DND-41 (cell line): ENCODE results near the gene SNUPN.

ENCODE experiments used
- ATAC-seq: fragments of 200-7000 bp; cut with Tn5 transposase; 3 replicates; pipeline ENCODE4 v1.9.1; 2021; ENCODE audit warnings: low read depth; ENCODE audit not compliant: insufficient read depth
- DNase-seq: peaks from one replicate; pipeline ENCODE4 v3.0.0-alpha.2; 2020
- H2AFZ ChIP-seq: 2 replicates; pipeline ENCODE4 v1.6.0; 2012; ENCODE audit warnings: low read depth, low read length
- H3K27ac ChIP-seq: 2 replicates; pipeline ENCODE4 v1.5.1; 2012; ENCODE audit warnings: low read length, inconsistent platforms
- H3K27me3 ChIP-seq: fragments of 200-600 bp; sonication (generic); 2 replicates; pipeline ENCODE4 v1.6.0; 2012; ENCODE audit warnings: low read length, mild to moderate bottlenecking, inconsistent platforms; ENCODE audit not compliant: insufficient read depth, poor library complexity
- H3K36me3 ChIP-seq: 2 replicates; pipeline ENCODE4 v1.5.1; 2012; ENCODE audit warnings: low read length, inconsistent platforms; ENCODE audit not compliant: insufficient read depth
- H3K4me1 ChIP-seq: 2 replicates; pipeline ENCODE4 v1.5.1; 2012; ENCODE audit warnings: mild to moderate bottlenecking, low read length; ENCODE audit not compliant: insufficient read depth
- H3K4me2 ChIP-seq: 2 replicates; pipeline ENCODE4 v1.6.0; 2012; ENCODE audit warnings: mild to moderate bottlenecking, moderate library complexity, low read length, inconsistent platforms; ENCODE audit not compliant: insufficient read depth
- H3K4me3 ChIP-seq, 2 experiments: fragments of 200-600 bp in 1 of 2; shearing (Covaris generic) in 1 of 2; 2 replicates each; pipeline ENCODE4 v1.5.1; 2012 to 2016; ENCODE audit warnings: inconsistent platforms in 2 of 2, low read length in 2 of 2, mild to moderate bottlenecking in 2 of 2, low read depth in 1 of 2, moderate library complexity in 1 of 2
- H3K79me2 ChIP-seq: 2 replicates; pipeline ENCODE4 v1.6.0; 2012; ENCODE audit warnings: low read length, inconsistent platforms; ENCODE audit not compliant: insufficient read depth
- H3K9ac ChIP-seq: 2 replicates; pipeline ENCODE4 v1.6.0; 2012; ENCODE audit warnings: low read depth, mild to moderate bottlenecking, inconsistent platforms, low read length, moderate library complexity
- H3K9me3 ChIP-seq: 2 replicates; pipeline ENCODE4 v1.5.1; 2012; ENCODE audit warnings: low read length, moderate library complexity, mild to moderate bottlenecking, inconsistent platforms; ENCODE audit not compliant: insufficient read depth, severe bottlenecking
- H4K20me1 ChIP-seq: 2 replicates; pipeline ENCODE4 v1.6.0; 2012; ENCODE audit warnings: low read length; ENCODE audit not compliant: insufficient read depth
- EZH2 ChIP-seq: IDR thresholded peaks from 3 replicates; pipeline ENCODE4 v1.6.1; 2012; ENCODE audit warnings: borderline replicate concordance, low read depth, mild to moderate bottlenecking, moderate library complexity, low read length, inconsistent platforms; ENCODE audit not compliant: severe bottlenecking
- TF ChIP-seq, protein P1 (sequence below): IDR thresholded peaks from 2 replicates; pipeline ENCODE4 v1.5.1; 2012; ENCODE audit warnings: borderline replicate concordance, low read length, moderate library complexity, mild to moderate bottlenecking; ENCODE audit not compliant: poor library complexity, severe bottlenecking; ENCODE audit errors: extremely low read depth

SNUPN gene

DNA sequence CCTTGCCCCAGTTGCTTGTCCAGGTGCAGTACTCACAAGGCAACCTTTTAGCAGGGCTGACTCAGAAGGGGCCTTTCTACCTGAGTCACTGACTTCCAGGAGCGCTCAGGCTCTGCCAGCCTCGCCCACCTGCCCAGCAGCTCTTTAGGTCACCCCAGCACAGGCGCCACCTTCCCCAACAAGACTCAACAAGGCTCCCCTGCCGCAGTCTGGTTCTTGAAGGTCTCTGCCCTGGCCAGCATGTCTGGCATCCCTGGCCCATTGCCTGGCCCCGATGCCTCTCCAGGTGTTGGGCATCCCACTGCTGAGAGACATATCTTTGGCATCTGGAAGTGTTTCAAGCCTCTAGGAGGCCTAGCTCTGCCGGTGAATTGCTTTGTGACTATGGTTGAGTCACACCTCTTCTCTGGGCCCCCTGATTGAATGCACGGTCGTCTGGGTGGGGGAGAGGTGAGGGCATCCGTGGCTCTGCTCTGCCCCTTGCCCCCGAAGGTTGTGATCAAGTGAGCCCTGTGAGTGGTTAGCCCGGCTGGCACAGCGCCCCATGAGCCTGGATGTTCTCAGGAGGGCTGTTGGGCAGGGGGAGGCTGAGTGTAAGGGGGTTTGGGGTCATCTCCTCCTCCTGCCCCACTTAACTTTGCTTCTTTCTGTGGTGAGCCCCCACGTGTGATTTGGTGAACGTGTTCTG lies 43.8 kb upstream of the SNUPN start:
- DNase-seq (no peak), ATAC-seq (no peak)
- Histone ChIP-seq H3K79me2 (no peaks in the 10 kb centered on the region), H3K9ac (no peak overlapping the region), H3K27ac (no peak overlapping the region), H3K4me2 (no peak overlapping the region), H3K9me3 (no peaks in the 10 kb centered on the region), H3K27me3 (no peaks in the 10 kb centered on the region), H3K36me3 (no peaks in the 10 kb centered on the region), H2AFZ (no peak overlapping the region), H4K20me1 (no peaks in the 10 kb centered on the region), H3K4me3 (no peak overlapping the region), H3K4me1 (no peaks in the 10 kb centered on the region)
- TF ChIP-seq EZH2, result no peak
- TF ChIP-seq, protein P1, sequence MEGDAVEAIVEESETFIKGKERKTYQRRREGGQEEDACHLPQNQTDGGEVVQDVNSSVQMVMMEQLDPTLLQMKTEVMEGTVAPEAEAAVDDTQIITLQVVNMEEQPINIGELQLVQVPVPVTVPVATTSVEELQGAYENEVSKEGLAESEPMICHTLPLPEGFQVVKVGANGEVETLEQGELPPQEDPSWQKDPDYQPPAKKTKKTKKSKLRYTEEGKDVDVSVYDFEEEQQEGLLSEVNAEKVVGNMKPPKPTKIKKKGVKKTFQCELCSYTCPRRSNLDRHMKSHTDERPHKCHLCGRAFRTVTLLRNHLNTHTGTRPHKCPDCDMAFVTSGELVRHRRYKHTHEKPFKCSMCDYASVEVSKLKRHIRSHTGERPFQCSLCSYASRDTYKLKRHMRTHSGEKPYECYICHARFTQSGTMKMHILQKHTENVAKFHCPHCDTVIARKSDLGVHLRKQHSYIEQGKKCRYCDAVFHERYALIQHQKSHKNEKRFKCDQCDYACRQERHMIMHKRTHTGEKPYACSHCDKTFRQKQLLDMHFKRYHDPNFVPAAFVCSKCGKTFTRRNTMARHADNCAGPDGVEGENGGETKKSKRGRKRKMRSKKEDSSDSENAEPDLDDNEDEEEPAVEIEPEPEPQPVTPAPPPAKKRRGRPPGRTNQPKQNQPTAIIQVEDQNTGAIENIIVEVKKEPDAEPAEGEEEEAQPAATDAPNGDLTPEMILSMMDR, result no peak

DNA sequence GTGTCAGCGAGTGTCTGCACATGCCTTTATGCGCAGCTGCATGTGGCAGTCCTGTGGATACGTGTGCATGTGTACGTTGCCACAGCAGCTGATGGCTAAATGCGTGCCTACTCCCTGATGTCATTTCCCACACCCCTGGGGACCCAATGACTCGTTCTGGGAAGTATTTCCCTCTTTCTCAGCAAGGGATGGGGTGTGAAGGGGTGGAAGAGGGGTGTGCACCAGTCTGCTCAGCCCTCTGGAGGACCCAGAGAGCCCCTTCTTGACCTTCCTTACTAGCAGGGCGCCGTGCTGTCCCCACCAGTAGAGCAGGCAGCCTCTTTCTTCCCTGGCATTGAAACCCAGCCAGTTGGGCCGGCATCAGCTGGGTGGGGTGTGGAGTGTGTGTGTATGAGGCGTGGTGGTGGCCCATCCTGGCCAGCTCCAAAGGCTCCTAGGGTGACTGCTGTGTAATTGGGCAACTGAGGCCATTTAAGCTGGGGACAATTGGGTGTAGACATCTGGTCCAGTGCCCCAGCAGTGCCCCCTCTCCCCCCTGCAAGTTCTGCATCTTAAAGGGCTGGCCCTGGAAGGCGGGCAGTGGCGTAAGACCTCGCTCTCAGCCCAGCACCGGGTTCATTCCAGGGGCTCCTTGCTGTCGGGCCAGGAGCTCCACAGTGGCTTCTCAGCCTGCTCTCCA lies 41.4 kb upstream of the SNUPN start:
- no peaks in the 10 kb centered on the region for H3K36me3 ChIP-seq
- no peak overlapping the region for H2AFZ ChIP-seq
- H3K4me1 ChIP-seq, result no peaks in the 10 kb centered on the region
- H3K4me3 ChIP-seq, result no peak overlapping the region
- TF ChIP-seq, protein P1, result no peak
- TF ChIP-seq EZH2, result no peak
- H3K4me2 ChIP-seq, result no peak overlapping the region
- H3K9ac ChIP-seq, result no peak overlapping the region
- no peaks in the 10 kb centered on the region for H3K79me2 ChIP-seq
- no peaks in the 10 kb centered on the region for H4K20me1 ChIP-seq
- H3K27me3 ChIP-seq, result no peaks in the 10 kb centered on the region
- H3K27ac ChIP-seq, result no peak overlapping the region
- ATAC-seq (no peak), DNase-seq (no peak)
- H3K9me3 ChIP-seq, result no peaks in the 10 kb centered on the region

DNA sequence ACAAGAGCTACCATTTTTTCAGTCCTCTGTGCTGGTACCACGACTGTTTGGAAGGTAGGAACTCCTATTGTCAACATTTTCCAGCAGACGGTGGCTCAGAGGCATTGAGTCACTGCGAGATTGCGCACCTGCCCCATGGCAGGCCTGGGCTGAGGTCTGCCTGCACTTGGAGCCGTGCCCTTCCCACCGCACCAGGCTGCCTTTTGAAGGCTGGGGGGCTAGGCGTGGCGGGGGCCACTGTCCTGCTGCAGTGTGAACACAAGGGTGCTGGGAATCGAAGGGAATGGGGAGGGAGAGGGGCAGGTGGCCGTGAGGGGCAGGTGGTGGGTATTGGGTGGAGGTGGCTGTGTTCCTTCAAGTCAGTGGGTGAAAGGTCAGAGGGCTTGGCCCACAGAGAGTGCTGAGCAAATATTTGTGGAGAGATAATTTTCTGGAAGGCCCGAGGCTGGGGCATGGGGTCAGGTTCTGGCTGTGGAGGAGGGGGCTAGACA lies 38.5 kb upstream of the SNUPN start:
- no peaks in the 10 kb centered on the region for H3K4me1 ChIP-seq
- no peak overlapping the region for H3K4me2 ChIP-seq

DNA sequence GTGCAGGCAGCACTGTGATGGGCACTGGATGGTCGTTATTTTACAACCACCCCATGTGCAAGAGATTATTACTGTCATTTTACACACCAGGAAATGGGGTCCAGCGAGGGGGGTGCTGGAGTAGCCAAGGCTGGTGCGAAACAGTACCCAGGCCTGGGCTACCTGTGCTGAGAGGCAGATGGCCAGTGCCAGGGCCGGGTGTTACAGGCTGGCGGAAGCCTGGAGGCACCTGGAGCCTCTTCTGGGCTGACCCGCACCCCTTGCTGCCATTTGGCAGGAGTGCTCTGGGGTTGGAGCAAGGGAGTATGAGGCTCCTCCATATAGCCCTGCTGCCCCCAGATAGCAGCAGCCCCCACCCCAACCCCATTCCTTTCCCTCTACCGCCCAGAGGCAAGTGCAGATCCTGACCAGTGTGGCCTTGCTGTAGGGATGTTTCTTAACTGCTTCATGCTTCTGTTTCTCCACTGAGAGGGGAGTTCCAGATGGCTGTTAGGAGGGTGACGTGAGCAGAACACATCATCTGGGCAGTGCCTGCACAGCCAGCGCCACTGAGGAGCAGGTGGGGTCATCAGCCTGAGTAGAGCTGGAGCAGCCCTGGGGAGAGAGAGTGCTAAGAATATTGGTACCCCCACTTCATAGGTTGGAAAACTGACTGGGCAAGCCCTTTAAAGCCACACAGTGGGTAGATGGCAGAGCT lies 37.4 kb upstream of the SNUPN start:
- Histone ChIP-seq H3K4me1 (no peaks in the 10 kb centered on the region), H4K20me1 (no peaks in the 10 kb centered on the region), H3K27me3 (no peaks in the 10 kb centered on the region), H3K4me2 (no peak overlapping the region), H3K9ac (no peak overlapping the region), H3K36me3 (no peaks in the 10 kb centered on the region), H3K79me2 (no peaks in the 10 kb centered on the region), H2AFZ (no peak overlapping the region), H3K9me3 (no peaks in the 10 kb centered on the region), H3K4me3 (no peak overlapping the region), H3K27ac (no peak overlapping the region)
- TF ChIP-seq, protein P1, result no peak
- TF ChIP-seq EZH2, result no peak
- ATAC-seq (no peak), DNase-seq (no peak)

More for the DNA sequence above, 38.5 kb upstream of the SNUPN start:
- Histone ChIP-seq H3K36me3 (no peaks in the 10 kb centered on the region), H3K4me3 (no peak overlapping the region), H3K79me2 (no peaks in the 10 kb centered on the region), H3K27me3 (no peaks in the 10 kb centered on the region), H3K27ac (no peak overlapping the region), H2AFZ (no peak overlapping the region), H3K9ac (no peak overlapping the region), H4K20me1 (no peaks in the 10 kb centered on the region), H3K9me3 (no peaks in the 10 kb centered on the region)
- no peak for TF ChIP-seq EZH2
- DNase-seq (no peak), ATAC-seq (no peak)
